HFFc6 (cell line): ENCODE data around the gene ASAP2. TPM values are rescaled to one million over a fixed set of nuclear protein-coding genes. Genes with fewer than 3 reads are reported as not detected.

Experiments
- DNase-seq: peaks from one replicate; pipeline ENCODE4 v3.0.0-alpha.2; 2018
- H3K27ac Mint-ChIP-seq: 2 replicates; pipeline ENCODE4 v1.8.0; 2020; ENCODE audit warnings: mild to moderate bottlenecking, mixed read lengths
- H3K27me3 Mint-ChIP-seq: 2 replicates; pipeline ENCODE4 v1.8.0; 2021; ENCODE audit warnings: mild to moderate bottlenecking, moderate library complexity, mixed read lengths; ENCODE audit not compliant: insufficient read depth
- H3K36me3 Mint-ChIP-seq: 2 replicates; pipeline ENCODE4 v1.8.0; 2021; ENCODE audit warnings: low read depth, mixed read lengths
- H3K4me1 Mint-ChIP-seq: 2 replicates; pipeline ENCODE4 v1.8.0; 2020; ENCODE audit warnings: low read depth, mixed read lengths
- H3K4me3 Mint-ChIP-seq: 2 replicates; pipeline ENCODE4 v1.8.0; 2020; ENCODE audit warnings: mild to moderate bottlenecking, moderate library complexity, mixed read lengths
- H3K9me3 Mint-ChIP-seq: 2 replicates; pipeline ENCODE4 v1.8.0; 2020; ENCODE audit warnings: mild to moderate bottlenecking, mixed read lengths
- CTCF ChIP-seq: fragments of 200-600 bp; sonication (generic); IDR thresholded peaks from 2 replicates; pipeline ENCODE4 v1.5.0; 2021; ENCODE audit warnings: antibody characterized with exemption, mild to moderate bottlenecking
- total RNA-seq, 6 experiments: library from RNA; stranded (reverse); fragmentation: NEBNext Ultra II Directional; extraction: Animal tissue kit (Norgen Biotek cat#: 25700); gene quantifications; 2 replicates in 1 of 6; 3 replicates in 5 of 6; pipeline ENCODE4 v1.2.3, GENCODE V29; 2021

Gene ASAP2
- total RNA-seq, 6 experiments from 2014 or later: 31.2 to 37.4 (median 34.3) TPM

GRCh38 chr2:9236045-9236344 is 29.4 kb downstream of the ASAP2 start:
- no peak for TF ChIP-seq CTCF
- peaks cover 13% of the 10 kb centered on the region; the same call in 1 of the 2 replicates for H3K36me3 Mint-ChIP-seq
- H3K4me3 Mint-ChIP-seq: peak overlapping the region; percentile 88
- peak overlapping the region; percentile 99 for H3K27ac Mint-ChIP-seq
- DNase-seq: no peak
- no peaks in the 10 kb centered on the region for H3K9me3 Mint-ChIP-seq
- H3K4me1 Mint-ChIP-seq: peaks cover 93% of the 10 kb centered on the region
- peaks cover 2% of the 10 kb centered on the region for H3K27me3 Mint-ChIP-seq

GRCh38 chr2:9236867-9237266 is 30.3 kb downstream of the ASAP2 start:
- H3K9me3 Mint-ChIP-seq: no peaks in the 10 kb centered on the region
- no peak for TF ChIP-seq CTCF
- H3K36me3 Mint-ChIP-seq: peaks cover 17% of the 10 kb centered on the region
- DNase-seq: no peak
- peak overlapping the region; percentile 88 for H3K4me3 Mint-ChIP-seq
- H3K27me3 Mint-ChIP-seq: peaks cover 2% of the 10 kb centered on the region
- peaks cover 93% of the 10 kb centered on the region for H3K4me1 Mint-ChIP-seq
- peak overlapping the region; percentile 99 for H3K27ac Mint-ChIP-seq

GRCh38 chr2:9237831-9238230 is 31.2 kb downstream of the ASAP2 start:
- Mint-ChIP-seq H3K9me3 (no peaks in the 10 kb centered on the region), H3K36me3 (peaks cover 25% of the 10 kb centered on the region), H3K4me3 (no peak overlapping the region), H3K27ac (peak overlapping the region; percentile 99), H3K4me1 (peaks cover 93% of the 10 kb centered on the region), H3K27me3 (peaks cover 2% of the 10 kb centered on the region)
- no peak for DNase-seq
- TF ChIP-seq CTCF: no peak

- H3K36me3 Mint-ChIP-seq: peaks cover 26% of the 10 kb centered on the region
- H3K4me1 Mint-ChIP-seq: peaks cover 90% of the 10 kb centered on the region
- no peak for TF ChIP-seq CTCF
- H3K9me3 Mint-ChIP-seq: no peaks in the 10 kb centered on the region
- peaks cover 2% of the 10 kb centered on the region for H3K27me3 Mint-ChIP-seq
- peak overlapping the region; percentile 38; the same call in 1 of the 2 replicates for H3K4me3 Mint-ChIP-seq
- peak overlapping the region; percentile 99 for H3K27ac Mint-ChIP-seq
- no peak for DNase-seq
Measured at GRCh38 chr2:9238591-9239326, 32.1 kb downstream of the ASAP2 start.

GRCh38 chr2:9239616-9240015 is 33.0 kb downstream of the ASAP2 start:
- no peak overlapping the region for H3K27ac Mint-ChIP-seq
- H3K9me3 Mint-ChIP-seq: no peaks in the 10 kb centered on the region

More at GRCh38 chr2:9239616-9240015, 33.0 kb downstream of the ASAP2 start:
- no peak for TF ChIP-seq CTCF
- Mint-ChIP-seq H3K27me3 (peaks cover 2% of the 10 kb centered on the region), H3K36me3 (peaks cover 26% of the 10 kb centered on the region), H3K4me1 (peaks cover 88% of the 10 kb centered on the region), H3K4me3 (no peak overlapping the region)
- no peak for DNase-seq
